Mesenchymal stem cell (in vitro differentiated cells and primary cell): ENCODE measurements around the gene ETNPPL.
"Not testable (repeated sequence)": the region's sequence is repeated elsewhere in the genome, so short reads cannot be mapped to it uniquely, and the experiment has no call there.

Experiments used
- DNase-seq: peaks from one replicate; pipeline ENCODE4 v3.0.0-alpha.2; 2013
- H2AFZ ChIP-seq: one replicate; pipeline ENCODE4 v1.6.1; 2013; ENCODE audit warnings: low read depth, mild to moderate bottlenecking, control low read depth, inconsistent platforms, low read length, moderate library complexity
- H2AK5ac ChIP-seq: 2 replicates; pipeline ENCODE4 v1.6.1; 2013; ENCODE audit warnings: low read length, moderate library complexity, mild to moderate bottlenecking, inconsistent platforms; ENCODE audit not compliant: severe bottlenecking
- H2BK120ac ChIP-seq: one replicate; pipeline ENCODE4 v1.6.1; 2013; ENCODE audit warnings: low read depth, mild to moderate bottlenecking, inconsistent platforms, low read length, moderate library complexity
- H2BK12ac ChIP-seq, 2 experiments: one replicate each; pipeline ENCODE4 v1.6.1; 2013; ENCODE audit warnings: inconsistent platforms in 2 of 2, low read length in 2 of 2, mild to moderate bottlenecking in 2 of 2, moderate library complexity in 2 of 2, control low read depth in 1 of 2
- H2BK15ac ChIP-seq: one replicate; pipeline ENCODE4 v1.6.1; 2013; ENCODE audit warnings: mild to moderate bottlenecking, low read depth, inconsistent platforms; ENCODE audit not compliant: poor library complexity, severe bottlenecking
- H2BK5ac ChIP-seq: 2 replicates; pipeline ENCODE4 v1.6.1; 2013; ENCODE audit warnings: low read depth, mild to moderate bottlenecking, low read length, control low read depth, inconsistent platforms; ENCODE audit not compliant: poor library complexity, severe bottlenecking
- H3K14ac ChIP-seq, 2 experiments: one replicate each; pipeline ENCODE4 v1.6.1; 2013; ENCODE audit warnings: inconsistent platforms in 2 of 2, low read length in 2 of 2, control low read depth in 1 of 2, mild to moderate bottlenecking in 1 of 2, moderate library complexity in 1 of 2
- H3K18ac ChIP-seq, 2 experiments: one replicate each; pipeline ENCODE4 v1.6.1; 2013; ENCODE audit warnings: inconsistent platforms in 2 of 2, low read length in 2 of 2, control low read depth in 1 of 2, low read depth in 1 of 2, mild to moderate bottlenecking in 1 of 2
- H3K23ac ChIP-seq, 2 experiments: one replicate each; pipeline ENCODE4 v1.6.1; 2013; ENCODE audit warnings: inconsistent platforms in 2 of 2, low read length in 2 of 2, mild to moderate bottlenecking in 2 of 2, moderate library complexity in 2 of 2, control low read depth in 1 of 2
- H3K27ac ChIP-seq: 2 replicates; pipeline ENCODE4 v1.5.1; 2013; ENCODE audit warnings: mild to moderate bottlenecking, moderate library complexity, low read length, control low read depth, inconsistent platforms; ENCODE audit not compliant: poor library complexity, severe bottlenecking
- H3K27me3 ChIP-seq, 2 experiments: 2 replicates each; pipeline versions ENCODE4 v1.6.1 to v1.7.0; 2013; ENCODE audit warnings: low read length in 2 of 2, mild to moderate bottlenecking in 2 of 2, moderate library complexity in 2 of 2, control low read depth in 1 of 2, inconsistent platforms in 1 of 2; ENCODE audit not compliant: control insufficient read depth in 1 of 2, insufficient read depth in 1 of 2
- H3K36me3 ChIP-seq, 2 experiments: 2 replicates each; pipeline versions ENCODE4 v1.6.1 to v1.7.0; 2013; ENCODE audit warnings: low read length in 2 of 2, control low read depth in 1 of 2, inconsistent platforms in 1 of 2, low read depth in 1 of 2, mild to moderate bottlenecking in 1 of 2; ENCODE audit not compliant: insufficient read depth in 2 of 2, control insufficient read depth in 1 of 2
- H3K4ac ChIP-seq, 2 experiments: one replicate each; pipeline ENCODE4 v1.6.1; 2013; ENCODE audit warnings: inconsistent platforms in 2 of 2, low read length in 2 of 2, mild to moderate bottlenecking in 2 of 2, moderate library complexity in 2 of 2, control low read depth in 1 of 2, low read depth in 1 of 2
- H3K4me1 ChIP-seq: 2 replicates; pipeline ENCODE4 v1.6.1; 2013; ENCODE audit warnings: low read depth, low read length, control low read depth; ENCODE audit not compliant: control insufficient read depth, insufficient read depth
- H3K4me2 ChIP-seq: 2 replicates; pipeline ENCODE4 v1.6.1; 2013; ENCODE audit warnings: low read length, mild to moderate bottlenecking, inconsistent platforms; ENCODE audit not compliant: poor library complexity, severe bottlenecking
- H3K4me3 ChIP-seq, 2 experiments: 2 replicates each; pipeline versions ENCODE4 v1.5.1 to v1.7.0; 2013; ENCODE audit warnings: low read length in 2 of 2, mild to moderate bottlenecking in 2 of 2, control low read depth in 1 of 2, low read depth in 1 of 2; ENCODE audit not compliant: insufficient read depth in 1 of 2
- H3K79me1 ChIP-seq: replicated peaks from 2 replicates; pipeline ENCODE4 v1.6.1; 2013; ENCODE audit warnings: mild to moderate bottlenecking, control low read depth, low read length, inconsistent platforms; ENCODE audit not compliant: poor library complexity, severe bottlenecking
- H3K9ac ChIP-seq: 2 replicates; pipeline ENCODE4 v1.7.0; 2013; ENCODE audit warnings: mild to moderate bottlenecking, low read length, moderate library complexity
- H3K9me3 ChIP-seq: 2 replicates; pipeline ENCODE4 v1.7.0; 2013; ENCODE audit warnings: mild to moderate bottlenecking, low read length; ENCODE audit not compliant: control insufficient read depth
- H4K8ac ChIP-seq: one replicate; pipeline ENCODE4 v1.6.1; 2013; ENCODE audit warnings: inconsistent platforms, mild to moderate bottlenecking, low read length, moderate library complexity
- H4K91ac ChIP-seq: one replicate; pipeline ENCODE4 v1.6.1; 2013; ENCODE audit warnings: mild to moderate bottlenecking, low read length, inconsistent platforms
- WGBS: methylation state at CpG from one replicate; pipeline ENCODE4 v1.1.7; 2013; ENCODE audit warnings: mixed read lengths; 5-methylcytosine and 5-hydroxymethylcytosine counted together

ETNPPL gene

DNA sequence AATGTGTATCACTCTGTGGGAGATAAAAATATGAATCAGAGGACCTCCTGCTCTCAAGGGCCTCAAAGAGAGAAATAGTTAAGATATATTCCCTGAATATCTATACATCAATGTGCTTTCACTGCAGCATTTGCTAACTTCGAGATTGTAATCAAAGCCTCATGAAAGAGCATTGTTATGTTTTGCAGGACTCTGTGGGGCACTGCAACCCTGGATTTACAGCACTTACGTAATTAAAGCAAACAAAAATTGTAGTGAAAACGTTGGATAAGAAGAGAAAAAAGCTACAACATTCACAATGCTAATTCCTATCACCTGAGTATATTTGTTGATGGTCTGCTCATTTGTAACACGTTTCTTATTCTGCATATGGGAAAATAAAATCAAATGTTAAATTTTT is 48.0 kb downstream of the ETNPPL start:
- WGBS: no CpG with 5 or more reads among the region's 4 CpGs

DNA sequence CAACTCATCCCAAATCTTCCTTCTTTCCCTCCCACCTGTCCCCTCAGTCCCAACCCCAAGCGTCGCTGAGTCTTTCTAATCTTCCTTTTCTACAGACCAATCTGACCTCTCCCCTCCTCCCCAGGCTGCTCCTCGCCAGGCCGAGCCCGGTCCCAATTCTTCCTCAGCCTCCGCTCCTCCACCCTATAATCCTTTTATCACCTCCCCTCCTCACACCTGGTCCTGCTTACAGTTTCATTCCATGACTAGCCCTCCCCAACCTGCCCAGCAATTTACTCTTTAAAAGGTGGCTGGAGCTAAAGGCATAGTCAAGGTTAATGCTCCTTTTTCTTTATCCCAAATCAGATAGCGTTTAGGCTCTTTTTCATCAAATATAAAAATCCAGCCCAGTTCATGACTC is 52.3 kb downstream of the ETNPPL start:
- not testable (repeated sequence) for H3K4ac ChIP-seq, H4K8ac ChIP-seq, H3K79me1 ChIP-seq, H3K14ac ChIP-seq, DNase-seq, H2BK15ac ChIP-seq, H4K91ac ChIP-seq, H2BK5ac ChIP-seq, H3K9ac ChIP-seq, H3K9me3 ChIP-seq, H3K4me2 ChIP-seq, H3K27ac ChIP-seq, H3K36me3 ChIP-seq, H3K27me3 ChIP-seq, H2AFZ ChIP-seq, H2BK120ac ChIP-seq, H3K4me1 ChIP-seq, H2BK12ac ChIP-seq, H3K23ac ChIP-seq, H3K18ac ChIP-seq, H2AK5ac ChIP-seq, H3K4me3 ChIP-seq
- 47% methylated on average over 7 of the region's 7 CpGs for WGBS

More for the DNA sequence above, 48.0 kb downstream of the ETNPPL start:
- H3K79me1 ChIP-seq: no peaks in the 10 kb centered on the region
- H3K9ac ChIP-seq: no peak overlapping the region
- H2BK120ac ChIP-seq: no peak overlapping the region
- peaks cover 0 to 7% of the 10 kb centered on the region in 2 experiments for H3K27me3 ChIP-seq
- DNase-seq: no peak
- H3K9me3 ChIP-seq: no peaks in the 10 kb centered on the region
- no peak overlapping the region for H2AK5ac ChIP-seq
- H3K27ac ChIP-seq: no peak overlapping the region
- H3K14ac ChIP-seq: no peak overlapping the region
- no peak overlapping the region for H3K4ac ChIP-seq
- H2BK15ac ChIP-seq: no peak overlapping the region
- H3K4me2 ChIP-seq: no peak overlapping the region
- no peak overlapping the region for H3K23ac ChIP-seq
- H4K8ac ChIP-seq: no peak overlapping the region
- H4K91ac ChIP-seq: no peak overlapping the region
- no peaks in the 10 kb centered on the region for H3K36me3 ChIP-seq
- H2AFZ ChIP-seq: no peak overlapping the region
- no peak overlapping the region for H2BK5ac ChIP-seq
- H2BK12ac ChIP-seq: no peak overlapping the region
- H3K4me1 ChIP-seq: no peaks in the 10 kb centered on the region
- no peak overlapping the region for H3K4me3 ChIP-seq
- H3K18ac ChIP-seq: no peak overlapping the region

DNA sequence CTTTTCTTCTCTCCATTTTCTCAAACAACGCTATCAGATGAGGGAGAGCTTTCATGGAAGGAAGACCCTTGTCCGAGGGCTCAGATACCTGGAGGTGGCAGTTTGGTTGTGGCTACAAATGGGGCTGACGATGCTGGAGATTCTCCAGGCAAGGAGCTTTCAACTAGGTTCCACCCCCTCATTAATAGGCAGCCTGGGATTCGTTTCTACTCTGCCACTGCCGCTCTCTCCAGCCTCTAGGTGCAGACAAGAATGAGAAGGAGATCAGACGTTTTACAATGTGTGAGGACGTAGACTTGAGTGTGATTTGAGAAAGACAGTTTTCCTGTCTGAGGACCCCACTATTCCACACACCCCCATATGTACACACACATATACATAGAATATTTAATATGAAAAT is 53.1 kb downstream of the ETNPPL start:
- Histone ChIP-seq H3K18ac (no peak overlapping the region), H4K8ac (no peak overlapping the region), H3K4me1 (no peaks in the 10 kb centered on the region), H2AFZ (no peak overlapping the region), H4K91ac (no peak overlapping the region), H3K27ac (no peak overlapping the region), H3K4me2 (no peak overlapping the region), H3K23ac (no peak overlapping the region), H2BK120ac (no peak overlapping the region), H3K14ac (no peak overlapping the region), H3K36me3 (no peaks in the 10 kb centered on the region), H2BK12ac (no peak overlapping the region), H2BK15ac (no peak overlapping the region), H3K9ac (no peak overlapping the region), H3K9me3 (no peaks in the 10 kb centered on the region), H2BK5ac (no peak overlapping the region), H3K79me1 (no peaks in the 10 kb centered on the region), H2AK5ac (no peak overlapping the region), H3K4me3 (no peak overlapping the region), H3K27me3 (no peaks in the 10 kb centered on the region), H3K4ac (no peak overlapping the region)
- DNase-seq: no peak
- WGBS: 93% methylated on average over 3 of the region's 7 CpGs

DNA sequence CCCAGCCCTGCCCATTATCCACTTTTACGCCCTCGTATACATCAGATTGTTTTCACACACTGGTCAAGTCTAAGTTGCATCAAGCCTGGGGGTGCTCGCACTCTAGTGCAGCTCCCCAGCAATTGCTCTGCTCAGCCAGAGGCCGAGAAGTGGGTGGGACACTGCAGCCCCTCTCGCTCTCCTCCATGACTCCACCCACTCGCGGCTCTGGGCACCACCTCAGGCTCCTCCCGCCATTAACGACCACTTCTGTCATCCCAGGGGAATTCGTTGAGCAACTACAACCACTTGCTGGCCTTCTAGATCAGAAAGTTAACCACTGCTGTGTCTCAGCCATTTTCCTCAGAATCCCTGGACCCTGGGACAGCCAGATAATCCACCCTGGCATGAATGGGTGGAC is 53.6 kb downstream of the ETNPPL start:
- no peak overlapping the region for H3K4me2 ChIP-seq
- H3K4ac ChIP-seq: no peak overlapping the region
- H3K18ac ChIP-seq: no peak overlapping the region
- H3K4me3 ChIP-seq: no peak overlapping the region
- no peak overlapping the region for H2BK12ac ChIP-seq
- no peak overlapping the region for H2AK5ac ChIP-seq
- no peak overlapping the region for H4K91ac ChIP-seq
- H3K14ac ChIP-seq: no peak overlapping the region
- no peak overlapping the region for H3K27ac ChIP-seq
- no peak overlapping the region for H2BK15ac ChIP-seq
- no peaks in the 10 kb centered on the region for H3K4me1 ChIP-seq
- no peaks in the 10 kb centered on the region for H3K36me3 ChIP-seq
- no peak overlapping the region for H2BK5ac ChIP-seq
- no peaks in the 10 kb centered on the region for H3K79me1 ChIP-seq
- H3K27me3 ChIP-seq: no peaks in the 10 kb centered on the region
- no peak overlapping the region for H3K23ac ChIP-seq
- no peak overlapping the region for H3K9ac ChIP-seq
- H3K9me3 ChIP-seq: no peaks in the 10 kb centered on the region
- H2BK120ac ChIP-seq: no peak overlapping the region
- WGBS: 77% methylated on average over 10 of the region's 10 CpGs
- no peak overlapping the region for H2AFZ ChIP-seq
- no peak overlapping the region for H4K8ac ChIP-seq
- DNase-seq: no peak
